ENCODE data around the gene QTRT2.

GRCh38 chr3:114086356-114086755 is 29.8 kb downstream of the QTRT2 start:
- TF ChIP-seq CTCF (IDR thresholded peaks at IDR 0.05; ENCODE audit: poor library complexity, severe bottlenecking): no peak
- TF ChIP-seq REST (IDR thresholded peaks at IDR 0.05; ENCODE audit: borderline replicate concordance): no peak
- no peak for TF ChIP-seq POLR2AphosphoS5 (IDR thresholded peaks at IDR 0.05)
